ENCODE data around the gene NUDT12. TPM values are rescaled to one million over a fixed set of nuclear protein-coding genes. Genes with fewer than 3 reads are reported as not detected.

Gene NUDT12
- total RNA-seq, 2 donors from 2014 or later: 15.3 to 24.5 TPM

DNA sequence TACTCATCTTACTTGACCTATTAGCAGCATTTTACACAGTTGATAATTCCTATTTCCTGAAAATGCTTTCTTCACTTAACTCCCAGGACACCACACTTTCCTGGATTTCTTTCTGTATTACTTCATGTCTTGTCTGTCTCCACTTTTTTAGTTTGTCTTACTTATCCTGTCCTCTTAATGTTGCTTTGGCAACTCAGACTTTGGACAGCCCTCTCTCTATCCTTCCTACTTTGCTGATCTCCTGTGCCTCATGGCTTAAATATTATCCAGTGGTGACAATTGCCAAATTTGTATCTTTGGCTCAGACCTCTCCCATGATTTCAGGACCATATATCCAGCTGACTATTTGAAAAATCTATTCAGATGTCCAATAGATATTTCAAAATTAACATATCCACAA, 39.8 kb upstream of the NUDT12 start:
- Mint-ChIP-seq H3K27me3 (ENCODE audit: insufficient read depth) (no peaks in the 10 kb centered on the region), H3K9me3 (no peaks in the 10 kb centered on the region), H3K4me3 (no peak overlapping the region), H3K4me1 (peaks cover 3% of the 10 kb centered on the region), H3K27ac (no peak overlapping the region), H3K36me3 (ENCODE audit: low read depth) (no peaks in the 10 kb centered on the region)
- no peaks in the 10 kb centered on the region for H3K9me3 ChIP-seq (ENCODE audit: control insufficient read depth, low read length)
- H3K4me1 ChIP-seq (ENCODE audit: control insufficient read depth, insufficient read depth, low read length): no peaks in the 10 kb centered on the region
- H3K27ac ChIP-seq (ENCODE audit: low read depth, low read length): no peak overlapping the region
- H3K27me3 ChIP-seq (ENCODE audit: control insufficient read depth, insufficient read depth, low read length, poor library complexity, severe bottlenecking): no peaks in the 10 kb centered on the region
- no peak for DNase-seq
- TF ChIP-seq, protein P1, sequence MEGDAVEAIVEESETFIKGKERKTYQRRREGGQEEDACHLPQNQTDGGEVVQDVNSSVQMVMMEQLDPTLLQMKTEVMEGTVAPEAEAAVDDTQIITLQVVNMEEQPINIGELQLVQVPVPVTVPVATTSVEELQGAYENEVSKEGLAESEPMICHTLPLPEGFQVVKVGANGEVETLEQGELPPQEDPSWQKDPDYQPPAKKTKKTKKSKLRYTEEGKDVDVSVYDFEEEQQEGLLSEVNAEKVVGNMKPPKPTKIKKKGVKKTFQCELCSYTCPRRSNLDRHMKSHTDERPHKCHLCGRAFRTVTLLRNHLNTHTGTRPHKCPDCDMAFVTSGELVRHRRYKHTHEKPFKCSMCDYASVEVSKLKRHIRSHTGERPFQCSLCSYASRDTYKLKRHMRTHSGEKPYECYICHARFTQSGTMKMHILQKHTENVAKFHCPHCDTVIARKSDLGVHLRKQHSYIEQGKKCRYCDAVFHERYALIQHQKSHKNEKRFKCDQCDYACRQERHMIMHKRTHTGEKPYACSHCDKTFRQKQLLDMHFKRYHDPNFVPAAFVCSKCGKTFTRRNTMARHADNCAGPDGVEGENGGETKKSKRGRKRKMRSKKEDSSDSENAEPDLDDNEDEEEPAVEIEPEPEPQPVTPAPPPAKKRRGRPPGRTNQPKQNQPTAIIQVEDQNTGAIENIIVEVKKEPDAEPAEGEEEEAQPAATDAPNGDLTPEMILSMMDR (conservative IDR thresholded peaks at IDR 0.05): no peak
- H3K4me3 ChIP-seq (ENCODE audit: low read length): no peak overlapping the region
- H3K36me3 ChIP-seq (ENCODE audit: control insufficient read depth, insufficient read depth, low read length): no peaks in the 10 kb centered on the region
- H3K9ac ChIP-seq (ENCODE audit: extremely low read depth, low read length, poor library complexity, severe bottlenecking): no peak overlapping the region

DNA sequence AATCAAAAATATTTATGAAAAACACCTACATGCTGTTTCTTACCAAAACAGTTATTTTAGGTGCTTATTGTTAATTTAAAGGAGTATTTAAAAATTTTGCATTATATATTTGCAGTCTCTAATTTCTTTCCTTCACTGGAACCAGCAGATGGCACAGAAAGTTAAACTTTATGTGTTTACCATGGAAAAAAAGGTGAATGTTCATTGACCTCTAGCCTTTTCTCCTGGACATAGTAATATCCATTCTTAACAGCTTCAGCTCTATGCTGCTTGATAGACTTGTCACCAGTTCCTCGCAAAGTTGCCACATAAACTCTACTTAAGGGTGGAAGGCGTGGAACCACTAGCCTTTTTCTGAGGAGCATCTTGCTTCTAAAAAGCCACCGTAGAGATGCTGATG, 38.7 kb upstream of the NUDT12 start:
- H3K27me3 ChIP-seq (ENCODE audit: control insufficient read depth, insufficient read depth, low read length, poor library complexity, severe bottlenecking): no peaks in the 10 kb centered on the region
- no peaks in the 10 kb centered on the region for H3K36me3 ChIP-seq (ENCODE audit: control insufficient read depth, insufficient read depth, low read length)
- no peak overlapping the region for H3K9ac ChIP-seq (ENCODE audit: extremely low read depth, low read length, poor library complexity, severe bottlenecking)
- H3K4me1 Mint-ChIP-seq: no peaks in the 10 kb centered on the region
- H3K4me1 ChIP-seq (ENCODE audit: control insufficient read depth, insufficient read depth, low read length): no peaks in the 10 kb centered on the region
- DNase-seq: no peak
- H3K36me3 Mint-ChIP-seq (ENCODE audit: low read depth): no peaks in the 10 kb centered on the region
- H3K4me3 Mint-ChIP-seq: no peak overlapping the region
- TF ChIP-seq, protein P1 (conservative IDR thresholded peaks at IDR 0.05): no peak
- WGBS, 2 experiments (ENCODE audit: insufficient coverage in 1 of 2, insufficient read length in 1 of 2): 90 to 96% methylated on average over 3 of the region's 3 CpGs
- H3K9me3 Mint-ChIP-seq: peaks cover 2% of the 10 kb centered on the region
- no peak overlapping the region for H3K27ac Mint-ChIP-seq
- no peaks in the 10 kb centered on the region for H3K9me3 ChIP-seq (ENCODE audit: control insufficient read depth, low read length)
- no peak overlapping the region for H3K4me3 ChIP-seq (ENCODE audit: low read length)
- H3K27me3 Mint-ChIP-seq (ENCODE audit: insufficient read depth): no peaks in the 10 kb centered on the region
- H3K27ac ChIP-seq (ENCODE audit: low read depth, low read length): no peak overlapping the region

- no peak overlapping the region for H3K27ac ChIP-seq (ENCODE audit: low read depth, low read length)
- no peak overlapping the region for H3K27ac Mint-ChIP-seq
- WGBS, 2 experiments (ENCODE audit: insufficient coverage in 1 of 2, insufficient read length in 1 of 2): 97 to 100% methylated on average over 1 of the region's 1 CpG
- H3K4me1 ChIP-seq (ENCODE audit: control insufficient read depth, insufficient read depth, low read length): no peaks in the 10 kb centered on the region
- DNase-seq: no peak
- no peaks in the 10 kb centered on the region for H3K36me3 Mint-ChIP-seq (ENCODE audit: low read depth)
- no peak overlapping the region for H3K9ac ChIP-seq (ENCODE audit: extremely low read depth, low read length, poor library complexity, severe bottlenecking)
- H3K9me3 Mint-ChIP-seq: peaks cover 2% of the 10 kb centered on the region
- TF ChIP-seq, protein P1 (conservative IDR thresholded peaks at IDR 0.05): no peak
- H3K27me3 Mint-ChIP-seq (ENCODE audit: insufficient read depth): no peaks in the 10 kb centered on the region
- no peaks in the 10 kb centered on the region for H3K36me3 ChIP-seq (ENCODE audit: control insufficient read depth, insufficient read depth, low read length)
- no peaks in the 10 kb centered on the region for H3K27me3 ChIP-seq (ENCODE audit: control insufficient read depth, insufficient read depth, low read length, poor library complexity, severe bottlenecking)
- no peak overlapping the region for H3K4me3 ChIP-seq (ENCODE audit: low read length)
- H3K9me3 ChIP-seq (ENCODE audit: control insufficient read depth, low read length): no peaks in the 10 kb centered on the region
- H3K4me1 Mint-ChIP-seq: peaks cover 10% of the 10 kb centered on the region
- H3K4me3 Mint-ChIP-seq: no peak overlapping the region
Observed at GRCh38 chr5:103600086-103600485, 37.5 kb upstream of the NUDT12 start.

Measured in endodermal cell (in vitro differentiated cells).